HG03378 (cell line): ENCODE measurements around the gene RRP1.

Experiments used
- ATAC-seq: cut with Tn5 transposase; IDR thresholded peaks from one replicate; pipeline ENCODE4 v1.9.1; 2021; ENCODE audit warnings: mild to moderate bottlenecking, moderate library complexity; ENCODE audit not compliant: unreplicated experiment

The RRP1 gene

GRCh38 chr21:43775190-43775589, 14.2 kb upstream of the RRP1 start:
- no peak for ATAC-seq

GRCh38 chr21:43775795-43776430, 13.5 kb upstream of the RRP1 start, which contains the start of gene CSTB:
Gene CSTB (minus strand): TSS chr21:43776308. CDS start chr21:43776269, 39 bp downstream.
- ATAC-seq = no peak

- no peak for ATAC-seq
Observed at GRCh38 chr21:43777953-43778352, 11.4 kb upstream of the RRP1 start.

GRCh38 chr21:43778469-43779335, 10.7 kb upstream of the RRP1 start:
- ATAC-seq = no peak

- no peak for ATAC-seq
Observed at GRCh38 chr21:43779660-43780059, 9.7 kb upstream of the RRP1 start.

- no peak for ATAC-seq
Observed at GRCh38 chr21:43781846-43782245, 7.5 kb upstream of the RRP1 start.

GRCh38 chr21:43782431-43783097, 6.8 kb upstream of the RRP1 start:
- ATAC-seq = no peak

GRCh38 chr21:43783098-43783700, 6.2 kb upstream of the RRP1 start:
- ATAC-seq = no peak

- ATAC-seq = no peak
Observed at GRCh38 chr21:43785134-43785533, 4.2 kb upstream of the RRP1 start.

GRCh38 chr21:43786300-43786806, 3.0 kb upstream of the RRP1 start:
- ATAC-seq = no peak

GRCh38 chr21:43786807-43787440, 2.5 kb upstream of the RRP1 start:
- no peak for ATAC-seq

- no peak for ATAC-seq
Observed at GRCh38 chr21:43790010-43790524, 690 bp downstream of the RRP1 start.

- no peak for ATAC-seq
Observed at GRCh38 chr21:43792406-43792805, 3.0 kb downstream of the RRP1 start.

GRCh38 chr21:43793243-43793642, 3.9 kb downstream of the RRP1 start:
- no peak for ATAC-seq

- ATAC-seq = no peak
Observed at GRCh38 chr21:43794311-43794710, 4.9 kb downstream of the RRP1 start.

GRCh38 chr21:43794857-43795256, 5.5 kb downstream of the RRP1 start:
- ATAC-seq = no peak

- ATAC-seq = no peak
Observed at GRCh38 chr21:43797415-43797814, 8.0 kb downstream of the RRP1 start.

- ATAC-seq = no peak
Observed at GRCh38 chr21:43797925-43798715, 8.7 kb downstream of the RRP1 start.

GRCh38 chr21:43799301-43799840, 10.0 kb downstream of the RRP1 start:
- ATAC-seq = no peak
